Measurements from ENCODE around the gene ELF2. TPM values are rescaled to one million over a fixed set of nuclear protein-coding genes. Genes with fewer than 3 reads are reported as not detected.
"Not testable (repeated sequence)": the region's sequence is repeated elsewhere in the genome, so short reads cannot be mapped to it uniquely, and the experiment has no call there.

Gene ELF2
- total and polyA plus RNA-seq, 12 donors: 13.3 to 43.5 (median 35.6) TPM

DNA sequence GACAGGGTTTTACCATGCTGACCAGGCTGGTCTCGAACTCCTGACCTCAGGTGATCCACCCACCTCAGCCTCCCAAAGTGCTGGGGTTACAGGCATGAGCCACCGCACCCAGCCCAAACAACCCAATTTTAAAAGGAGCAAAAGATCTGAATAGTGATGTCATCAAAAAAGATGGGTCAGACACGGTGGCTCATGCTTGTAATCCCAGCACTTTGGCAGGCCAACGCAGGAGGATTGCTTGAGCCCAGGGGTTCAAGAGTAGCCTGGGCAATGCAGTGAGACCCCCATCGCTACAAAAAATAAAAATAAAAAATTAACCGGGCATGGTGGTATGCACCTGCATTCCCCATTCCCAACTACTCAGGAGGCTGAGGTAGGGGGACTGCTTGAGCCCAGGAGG is 6.1 kb downstream of the ELF2 start:
- intact Hi-C loops (cut with DNase I): loop anchor here in 5 of 10 donors (5.0 to 10.0 kb wide), 5 partner anchors 66 to 136 kb away; no protein-coding TSS in a partner anchor
- Histone ChIP-seq H3K4me1 (peaks cover 10 to 75% (median 45%) of the 10 kb centered on the region in 9 donors), H3K27ac (no peak overlapping the region), H3K27me3 (no peaks in the 10 kb centered on the region), H3K36me3 (no peaks in the 10 kb centered on the region), H3K4me3 (no peak overlapping the region), H3K9me3 (no peaks in the 10 kb centered on the region)
- no peak for DNase-seq
- ATAC-seq: no peak
- TF ChIP-seq, protein P1, sequence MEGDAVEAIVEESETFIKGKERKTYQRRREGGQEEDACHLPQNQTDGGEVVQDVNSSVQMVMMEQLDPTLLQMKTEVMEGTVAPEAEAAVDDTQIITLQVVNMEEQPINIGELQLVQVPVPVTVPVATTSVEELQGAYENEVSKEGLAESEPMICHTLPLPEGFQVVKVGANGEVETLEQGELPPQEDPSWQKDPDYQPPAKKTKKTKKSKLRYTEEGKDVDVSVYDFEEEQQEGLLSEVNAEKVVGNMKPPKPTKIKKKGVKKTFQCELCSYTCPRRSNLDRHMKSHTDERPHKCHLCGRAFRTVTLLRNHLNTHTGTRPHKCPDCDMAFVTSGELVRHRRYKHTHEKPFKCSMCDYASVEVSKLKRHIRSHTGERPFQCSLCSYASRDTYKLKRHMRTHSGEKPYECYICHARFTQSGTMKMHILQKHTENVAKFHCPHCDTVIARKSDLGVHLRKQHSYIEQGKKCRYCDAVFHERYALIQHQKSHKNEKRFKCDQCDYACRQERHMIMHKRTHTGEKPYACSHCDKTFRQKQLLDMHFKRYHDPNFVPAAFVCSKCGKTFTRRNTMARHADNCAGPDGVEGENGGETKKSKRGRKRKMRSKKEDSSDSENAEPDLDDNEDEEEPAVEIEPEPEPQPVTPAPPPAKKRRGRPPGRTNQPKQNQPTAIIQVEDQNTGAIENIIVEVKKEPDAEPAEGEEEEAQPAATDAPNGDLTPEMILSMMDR (IDR thresholded peaks at IDR 0.05): no peak
- 90 to 93% methylated on average over 6 of the region's 6 CpGs for WGBS, 2 donors

DNA sequence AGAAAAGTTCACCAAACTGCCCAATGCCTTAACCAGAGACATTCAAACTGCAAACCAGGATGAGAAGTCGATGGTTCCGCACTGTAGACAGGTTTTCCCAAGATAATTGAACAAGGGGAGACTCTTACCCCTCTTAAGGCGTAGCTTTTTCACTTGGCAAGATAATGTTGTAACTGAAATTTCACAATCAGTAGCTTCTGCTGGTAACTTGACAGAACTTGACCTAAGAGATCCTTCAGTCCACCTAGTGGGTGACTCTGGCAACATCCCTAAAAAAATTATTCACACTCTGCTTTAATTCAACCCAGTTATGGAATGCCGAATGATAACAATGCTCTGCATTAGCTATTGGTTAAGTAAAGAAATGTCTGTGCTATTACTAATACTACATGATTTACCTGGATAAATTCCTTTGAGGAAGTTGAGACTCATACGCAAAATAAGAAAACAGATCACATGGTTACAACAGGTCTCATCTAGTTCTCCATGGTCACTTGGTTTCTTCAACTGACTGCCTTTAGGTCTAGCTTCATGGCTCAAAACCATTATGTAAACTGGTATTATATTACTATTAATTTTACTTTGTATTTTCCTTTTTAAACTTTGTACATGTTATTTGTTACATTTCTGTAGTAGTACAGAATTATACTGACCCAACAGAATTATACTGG is 9.1 kb downstream of the ELF2 start:
- WGBS, 2 donors: 53 to 58% methylated on average over 5 of the region's 5 CpGs
- H3K27me3 ChIP-seq: no peaks in the 10 kb centered on the region
- ATAC-seq: peak in 6 of 8 donors; percentile 18 to 81 (median 60)
- H3K36me3 ChIP-seq: no peaks in the 10 kb centered on the region
- no peaks in the 10 kb centered on the region for H3K9me3 ChIP-seq
- H3K27ac ChIP-seq: peak overlapping the region in 2 of 10 donors; percentile 30 to 54
- intact Hi-C loops (cut with DNase I): loop anchor here in 5 of 10 donors (5.0 to 10.0 kb wide), 3 partner anchors 63 to 73 kb away; no protein-coding TSS in a partner anchor
- H3K4me1 ChIP-seq: peaks cover 10 to 77% (median 55%) of the 10 kb centered on the region in 9 donors
- DNase-seq: no peak
- no peak overlapping the region for H3K4me3 ChIP-seq
- TF ChIP-seq, protein P1 (IDR thresholded peaks at IDR 0.05): peak in 7 of 9 donors; percentile 34 to 58 (median 46)

DNA sequence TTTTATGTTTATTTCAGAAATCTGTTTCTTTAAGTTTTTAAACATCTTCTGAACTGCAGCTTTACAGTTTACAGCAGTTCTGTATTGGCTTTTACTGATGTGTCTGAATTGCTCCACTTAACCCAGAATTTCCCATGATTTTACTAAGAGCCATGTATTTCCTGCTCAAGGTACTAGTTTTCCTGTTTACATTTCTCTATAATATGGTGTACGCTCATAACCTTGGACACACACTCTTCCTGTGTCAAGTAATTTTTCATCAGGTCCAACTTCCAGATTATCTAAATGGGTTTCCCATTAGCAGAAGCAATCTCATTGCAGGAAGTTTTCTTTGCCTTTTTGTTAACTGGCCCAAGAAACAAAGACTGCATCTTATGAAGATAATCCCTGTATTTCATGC is 12.3 kb downstream of the ELF2 start:
- intact Hi-C loops (cut with DNase I): loop anchor here in 5 of 10 donors (5.0 to 10.0 kb wide), 3 partner anchors 60 to 70 kb away; no protein-coding TSS in a partner anchor
- H3K4me3 ChIP-seq: no peak overlapping the region
- peaks cover 5 to 65% (median 56%) of the 10 kb centered on the region in 9 donors for H3K4me1 ChIP-seq
- no peak overlapping the region for H3K27ac ChIP-seq
- H3K36me3 ChIP-seq: peaks cover 0 to 7% (median 0%) of the 10 kb centered on the region in 9 donors
- H3K9me3 ChIP-seq: no peaks in the 10 kb centered on the region
- 63 to 71% methylated on average over 1 of the region's 1 CpG for WGBS, 2 donors
- H3K27me3 ChIP-seq: no peaks in the 10 kb centered on the region
- DNase-seq (no peak), ATAC-seq (peak in 1 of 8 donors; percentile 26)
- TF ChIP-seq, protein P1 (IDR thresholded peaks at IDR 0.05): no peak

DNA sequence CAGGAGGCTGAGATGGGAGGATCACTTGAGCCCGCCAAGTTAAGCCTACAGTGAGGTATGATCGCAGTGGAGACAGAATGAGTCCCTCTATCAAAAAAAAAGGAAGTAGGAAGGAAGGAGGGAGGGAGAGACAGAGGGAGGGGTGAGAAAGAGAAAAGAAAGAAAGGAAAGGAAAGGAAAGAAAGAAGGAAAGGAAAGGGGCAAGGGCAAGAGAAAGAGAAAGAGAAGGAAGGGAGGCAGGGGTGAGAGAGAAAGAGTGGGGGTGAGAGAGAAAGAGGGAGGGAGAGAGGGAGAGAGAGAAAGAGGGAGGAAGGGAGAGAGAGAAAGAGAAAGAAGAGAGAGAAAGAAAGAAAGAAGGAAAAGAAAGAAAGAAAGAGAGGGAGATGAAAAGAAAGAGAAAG is 13.2 kb downstream of the ELF2 start:
- H3K36me3 ChIP-seq: peaks cover 0 to 7% (median 0%) of the 10 kb centered on the region in 9 donors
- WGBS, 2 donors: 88 to 96% methylated on average over 2 of the region's 2 CpGs
- no peaks in the 10 kb centered on the region for H3K9me3 ChIP-seq
- intact Hi-C loops (cut with DNase I): loop anchor here in 3 of 10 donors (10.0 kb wide), 2 partner anchors 59 to 69 kb away; no protein-coding TSS in a partner anchor
- H3K27ac ChIP-seq: no peak overlapping the region
- TF ChIP-seq, protein P1 (IDR thresholded peaks at IDR 0.05): no peak
- DNase-seq (no peak), ATAC-seq (no peak)
- H3K4me1 ChIP-seq: peaks cover 5 to 73% (median 64%) of the 10 kb centered on the region in 9 donors
- no peak overlapping the region for H3K4me3 ChIP-seq
- no peaks in the 10 kb centered on the region for H3K27me3 ChIP-seq

DNA sequence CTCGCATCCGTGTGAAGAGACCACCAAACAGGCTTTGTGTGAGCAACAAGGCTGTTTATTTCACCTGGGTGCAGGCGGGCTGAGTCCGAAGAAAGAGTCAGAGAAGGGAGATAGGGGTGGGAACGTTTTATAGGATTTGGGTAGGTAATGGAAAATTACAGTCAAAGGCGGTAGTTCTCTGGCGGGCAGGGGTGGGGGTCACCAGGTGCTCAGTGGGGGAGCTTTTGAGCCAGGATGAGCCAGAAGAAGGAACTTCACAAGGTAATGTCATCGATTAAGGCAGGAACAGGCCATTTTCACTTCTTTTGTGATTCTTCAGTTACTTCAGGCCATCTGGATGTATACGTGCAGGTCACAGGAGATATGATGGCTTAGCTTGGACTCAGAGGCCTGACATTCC is 19.0 kb downstream of the ELF2 start:
- Histone ChIP-seq H3K4me1 (peaks cover 0 to 40% (median 28%) of the 10 kb centered on the region in 9 donors), H3K36me3 (peaks cover 0 to 14% (median 0%) of the 10 kb centered on the region in 9 donors)
- H3K9me3 ChIP-seq; ATAC-seq; H3K4me3 ChIP-seq; intact Hi-C loops (cut with DNase I); DNase-seq; H3K27me3 ChIP-seq; H3K27ac ChIP-seq: not testable (repeated sequence)
- 87 to 88% methylated on average over 9 of the region's 9 CpGs for WGBS, 2 donors
